Tibial artery (tissue), 4 donors: ENCODE results near the gene SKIC8.

Experiments used
- DNase-seq, 2 donors: peaks; one replicate each; pipeline ENCODE4 v3.0.0-alpha.2; 2019
- H3K27ac ChIP-seq, 2 donors: fragments of 200-600 bp; sonication (generic) in 1 of 2; 1 replicate in 1 of 2; 2 replicates in 1 of 2; pipeline ENCODE4 v1.5.1; 2018 to 2019; ENCODE audit warnings: mild to moderate bottlenecking in 1 of 2
- H3K27me3 ChIP-seq, 2 donors: fragments of 200-600 bp; sonication (generic) in 1 of 2; one replicate each; pipeline versions ENCODE4 v1.5.1 to v1.6.0; 2016 to 2019
- H3K36me3 ChIP-seq, 3 donors: fragments of 200-600 bp; sonication (generic) in 2 of 3; one replicate each; pipeline ENCODE4 v1.5.1; 2016 to 2019; ENCODE audit warnings: mild to moderate bottlenecking in 2 of 3
- H3K4me1 ChIP-seq, 4 donors: fragments of 200-600 bp; sonication (generic) in 2 of 4; 1 replicate in 3 of 4; 2 replicates in 1 of 4; pipeline ENCODE4 v1.5.1; 2016 to 2019
- H3K4me3 ChIP-seq, 2 donors: fragments of 200-600 bp; sonication (generic) in 1 of 2; 1 replicate in 1 of 2; 2 replicates in 1 of 2; pipeline ENCODE4 v1.5.1; 2018 to 2019; ENCODE audit warnings: mild to moderate bottlenecking in 2 of 2
- H3K9me3 ChIP-seq, 3 donors: fragments of 200-600 bp; sonication (generic) in 1 of 3; one replicate each; pipeline ENCODE4 v1.5.1; 2016 to 2019
- CTCF ChIP-seq, 2 experiments: fragments of 200-600 bp in 1 of 2; fragments of 450-650 bp in 1 of 2; IDR thresholded peaks; one replicate each; pipeline ENCODE4 v1.5.1; 2017 to 2019; ENCODE audit warnings: antibody characterized with exemption in 2 of 2, mild to moderate bottlenecking in 1 of 2, moderate library complexity in 1 of 2
- intact Hi-C: fragments of 100-400 bp; cut with DNase I; formaldehyde crosslinking; loops from one replicate; pipeline ENCODE4 v1.15.0; 2023; ENCODE audit warnings: low total_unique reads

Gene SKIC8

GRCh38 chr15:78266229-78266628 lies 33.2 kb downstream of the SKIC8 start:
- Histone ChIP-seq H3K27me3 (no peaks in the 10 kb centered on the region), H3K27ac (peak overlapping the region; percentile 39 to 46), H3K4me3 (no peak overlapping the region), H3K9me3 (no peaks in the 10 kb centered on the region), H3K36me3 (no peaks in the 10 kb centered on the region), H3K4me1 (peaks cover 0 to 29% (median 20%) of the 10 kb centered on the region in 4 donors)
- intact Hi-C loops = loop anchor here (10.0 kb wide), 1 partner anchor 609 kb away; the partner anchor contains the start of gene MORF4L1
- no peak for TF ChIP-seq CTCF (IDR thresholded peaks at IDR 0.05)
- no peak for DNase-seq

GRCh38 chr15:78265752-78266224 lies 33.6 kb downstream of the SKIC8 start:
- Histone ChIP-seq H3K9me3 (no peaks in the 10 kb centered on the region), H3K4me3 (peak overlapping the region; percentile 60 to 66), H3K27me3 (no peaks in the 10 kb centered on the region), H3K4me1 (peaks cover 0 to 29% (median 20%) of the 10 kb centered on the region in 4 donors), H3K36me3 (no peaks in the 10 kb centered on the region), H3K27ac (peak overlapping the region; percentile 68 to 70)
- intact Hi-C loops = loop anchor here (10.0 kb wide), 1 partner anchor 609 kb away; the partner anchor contains the start of gene MORF4L1
- DNase-seq = no peak
- no peak for TF ChIP-seq CTCF (IDR thresholded peaks at IDR 0.05)

GRCh38 chr15:78265137-78265460 lies 34.3 kb downstream of the SKIC8 start:
- intact Hi-C loops = loop anchor here (10.0 kb wide), 1 partner anchor 610 kb away; the partner anchor contains the start of gene MORF4L1
- no peak for DNase-seq
- H3K27ac ChIP-seq = peak overlapping the region; percentile 68 to 70

GRCh38 chr15:78264304-78265136 lies 34.9 kb downstream of the SKIC8 start, which contains the start of gene DNAJA4:
Gene DNAJA4, plus strand, starts transcription at chr15:78264562. Its CDS starts 202 bp downstream, at chr15:78264764.
- Histone ChIP-seq H3K4me3 (peak within 1 kb of the TSS; percentile 60 to 66), H3K27ac (peak within 1 kb of the TSS; percentile 68 to 70), H3K4me1 (peaks cover 0 to 29% (median 20%) of the 10 kb centered on the region in 4 donors), H3K36me3 (no peaks in the 10 kb centered on the region), H3K9me3 (no peaks in the 10 kb centered on the region), H3K27me3 (no peaks in the 10 kb centered on the region)
- DNase-seq = peak; percentile 53 to 73
- intact Hi-C loops = loop anchor here (10.0 kb wide), 1 partner anchor 610 kb away; the partner anchor contains the start of gene MORF4L1
- no peak for TF ChIP-seq CTCF (IDR thresholded peaks at IDR 0.05)

More at GRCh38 chr15:78265137-78265460, 34.3 kb downstream of the SKIC8 start:
- TF ChIP-seq CTCF (IDR thresholded peaks at IDR 0.05) = no peak
- Histone ChIP-seq H3K4me3 (peak overlapping the region; percentile 60 to 66), H3K27me3 (no peaks in the 10 kb centered on the region), H3K9me3 (no peaks in the 10 kb centered on the region), H3K4me1 (peaks cover 0 to 29% (median 20%) of the 10 kb centered on the region in 4 donors), H3K36me3 (no peaks in the 10 kb centered on the region)

- no peak for TF ChIP-seq CTCF (IDR thresholded peaks at IDR 0.05)
- Histone ChIP-seq H3K4me3 (peak overlapping the region; percentile 60 to 66), H3K27ac (peak overlapping the region; percentile 68 to 70), H3K36me3 (no peaks in the 10 kb centered on the region), H3K27me3 (no peaks in the 10 kb centered on the region), H3K9me3 (no peaks in the 10 kb centered on the region), H3K4me1 (peaks cover 0 to 29% (median 20%) of the 10 kb centered on the region in 4 donors)
- intact Hi-C loops = loop anchor here (10.0 kb wide), 1 partner anchor 611 kb away; the partner anchor contains the start of gene MORF4L1
- no peak for DNase-seq
Measured at GRCh38 chr15:78263907-78264303, 35.5 kb downstream of the SKIC8 start.
